GM18526 (cell line): ENCODE data around the gene NRF1.

Experiments
- POLR2A ChIP-seq: IDR thresholded peaks from 3 replicates; pipeline ENCODE4 v1.6.1; 2011; ENCODE audit not compliant: insufficient read length; ENCODE audit errors: extremely low read depth

The NRF1 gene

DNA sequence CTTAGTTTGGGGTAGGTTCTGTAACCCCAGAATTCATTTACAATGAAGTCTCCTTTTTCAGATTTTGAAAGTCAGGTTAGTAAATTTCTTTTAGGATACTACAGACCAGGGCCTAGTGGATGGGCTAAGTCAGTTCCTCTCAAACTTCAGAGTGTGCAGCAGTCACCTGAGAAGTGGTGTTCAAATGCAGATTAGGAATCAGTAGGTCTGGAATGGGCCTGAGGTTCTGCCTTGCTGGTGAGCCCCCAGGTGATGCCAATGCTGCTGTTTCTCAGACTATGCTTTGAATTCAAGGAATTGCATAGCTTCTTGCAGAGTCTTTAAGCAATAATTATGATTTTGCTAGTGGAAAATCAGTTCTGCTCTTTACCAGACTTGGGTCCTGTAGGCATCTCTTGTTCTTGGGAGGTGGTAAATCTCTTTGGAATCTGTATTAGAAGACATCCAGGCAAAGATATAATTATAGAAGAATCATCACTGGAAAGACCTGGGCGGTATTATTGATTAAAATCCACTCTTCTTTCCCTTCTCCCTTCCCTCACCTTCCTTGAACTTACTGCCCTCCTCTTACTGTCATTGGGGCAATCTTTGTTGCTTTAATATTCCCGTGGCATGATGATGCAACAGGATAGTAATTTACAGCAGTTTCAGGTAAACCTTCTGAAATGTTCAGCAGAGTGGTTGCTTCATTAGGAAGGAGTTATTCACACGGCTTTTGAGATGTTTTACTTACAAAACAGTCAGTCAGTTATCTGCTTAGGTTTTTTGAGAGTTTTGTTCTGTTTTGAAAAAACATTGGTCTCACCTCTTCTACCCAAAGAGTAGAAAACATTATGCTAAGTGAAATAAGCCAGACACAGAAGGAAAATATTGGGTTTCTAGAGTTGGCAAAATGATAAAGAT, 87.2 kb downstream of the NRF1 start:
- no peak for TF ChIP-seq POLR2A

DNA sequence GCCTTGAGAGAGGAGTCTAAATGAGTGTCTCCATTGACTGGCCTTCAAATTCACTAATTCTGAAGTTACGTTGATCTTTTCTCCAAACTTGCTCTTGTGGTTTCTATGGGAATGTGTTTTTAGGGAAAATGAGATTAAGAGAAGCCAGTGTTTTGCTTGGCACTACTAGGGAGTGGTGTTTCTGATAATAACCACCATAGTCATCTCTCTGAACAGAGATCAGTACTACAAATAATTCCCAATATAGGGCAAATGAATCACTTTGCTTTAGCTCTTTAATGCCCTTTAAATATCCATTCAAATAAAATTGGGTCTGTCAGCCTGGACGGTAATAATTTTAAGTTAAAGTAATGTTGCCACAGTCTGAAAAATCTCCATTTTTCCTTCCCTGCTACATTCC, 90.8 kb downstream of the NRF1 start:
- TF ChIP-seq POLR2A, result no peak

DNA sequence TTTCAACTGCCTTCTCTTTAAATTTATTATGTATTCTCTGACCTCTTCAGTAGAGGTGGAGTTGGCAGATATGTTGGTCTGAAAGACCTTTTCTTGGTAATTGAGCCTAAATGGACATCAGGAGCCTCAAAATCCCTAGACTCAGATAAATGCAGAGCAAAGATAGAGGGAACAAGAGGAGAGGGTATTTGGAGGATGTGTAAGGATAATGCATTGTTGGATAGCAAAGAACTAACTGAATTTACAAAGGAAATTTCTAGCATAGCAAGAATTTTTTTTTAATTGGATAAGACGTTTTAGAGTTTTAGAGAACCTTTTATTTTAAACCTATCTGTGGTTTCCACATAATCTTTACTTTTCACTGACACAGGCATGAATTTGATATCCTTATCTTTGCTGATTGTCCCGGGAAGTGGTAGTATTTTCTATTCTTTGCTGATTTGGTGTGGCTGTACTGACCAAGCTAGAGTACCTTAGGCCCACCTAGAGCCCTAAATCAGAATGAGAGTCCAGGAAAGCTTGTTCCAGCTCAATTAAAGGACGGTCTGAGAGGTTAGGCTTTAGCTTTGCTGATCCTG, 91.3 kb downstream of the NRF1 start:
- TF ChIP-seq POLR2A, result no peak

DNA sequence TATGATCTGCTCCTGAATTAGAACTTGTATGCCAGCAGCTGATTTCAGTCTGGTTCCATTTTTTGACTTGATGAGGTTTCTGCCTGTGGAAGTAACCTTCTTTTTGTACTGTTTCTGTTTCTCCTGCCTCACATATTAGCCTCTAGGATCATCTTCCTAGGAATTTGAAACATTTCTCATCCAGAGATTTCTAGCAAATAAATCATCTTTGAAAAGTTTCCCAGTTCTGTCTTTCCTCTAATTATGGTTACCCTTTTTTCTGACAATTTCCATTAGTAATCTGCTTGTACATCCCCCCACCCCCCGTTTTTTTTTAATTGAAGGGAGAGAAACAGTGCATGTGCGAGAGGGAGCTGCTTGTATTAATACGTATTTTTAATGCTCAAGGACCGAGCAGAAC, 92.2 kb downstream of the NRF1 start:
- TF ChIP-seq POLR2A, result no peak

DNA sequence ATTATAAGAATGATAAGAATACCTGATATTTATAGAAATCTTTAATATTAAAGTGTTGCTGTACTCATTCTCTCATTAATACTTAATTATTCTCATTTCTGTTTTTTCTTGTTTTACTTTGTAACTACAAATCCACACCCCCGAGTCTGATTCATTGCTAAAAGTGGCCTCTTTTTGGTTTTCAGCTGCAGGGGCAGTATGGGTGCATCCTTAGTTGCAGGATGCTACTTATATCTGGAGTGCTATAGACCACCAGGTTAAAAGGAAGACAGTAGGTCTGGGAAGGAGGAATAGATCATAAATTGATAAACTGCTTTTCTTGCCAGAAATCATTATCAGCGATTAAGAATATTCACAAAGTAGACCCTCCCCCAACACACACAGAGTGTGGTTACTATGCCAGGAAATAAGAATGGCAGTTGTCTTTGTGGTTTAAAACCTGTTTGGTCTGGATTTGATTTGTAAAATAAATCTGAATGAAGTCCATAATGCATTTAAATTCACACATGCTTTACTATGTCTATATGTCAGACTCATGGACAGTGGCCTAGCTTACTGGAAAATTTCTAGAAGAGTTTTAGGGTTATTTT, 96.5 kb downstream of the NRF1 start:
- TF ChIP-seq POLR2A, result no peak

DNA sequence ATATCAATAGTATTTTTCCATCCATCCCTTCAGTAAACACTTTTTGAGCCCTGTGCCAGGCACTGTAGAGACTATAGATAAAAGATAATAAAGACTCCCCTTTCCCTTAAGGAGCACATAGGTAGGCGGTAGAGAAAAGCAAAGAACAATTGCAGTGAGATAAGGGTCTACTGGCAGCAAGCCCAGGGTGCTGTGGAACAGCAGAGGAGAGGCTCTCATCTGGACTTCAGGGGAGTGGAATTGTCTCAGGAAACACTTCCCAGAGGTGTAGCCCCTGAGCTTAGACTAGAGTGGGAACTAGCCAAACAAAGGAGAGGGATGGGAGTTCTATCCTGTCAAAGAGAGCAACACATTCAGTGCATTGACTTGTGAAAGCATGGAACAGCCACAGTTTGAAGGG, 102.0 kb downstream of the NRF1 start:
- no peak for TF ChIP-seq POLR2A

DNA sequence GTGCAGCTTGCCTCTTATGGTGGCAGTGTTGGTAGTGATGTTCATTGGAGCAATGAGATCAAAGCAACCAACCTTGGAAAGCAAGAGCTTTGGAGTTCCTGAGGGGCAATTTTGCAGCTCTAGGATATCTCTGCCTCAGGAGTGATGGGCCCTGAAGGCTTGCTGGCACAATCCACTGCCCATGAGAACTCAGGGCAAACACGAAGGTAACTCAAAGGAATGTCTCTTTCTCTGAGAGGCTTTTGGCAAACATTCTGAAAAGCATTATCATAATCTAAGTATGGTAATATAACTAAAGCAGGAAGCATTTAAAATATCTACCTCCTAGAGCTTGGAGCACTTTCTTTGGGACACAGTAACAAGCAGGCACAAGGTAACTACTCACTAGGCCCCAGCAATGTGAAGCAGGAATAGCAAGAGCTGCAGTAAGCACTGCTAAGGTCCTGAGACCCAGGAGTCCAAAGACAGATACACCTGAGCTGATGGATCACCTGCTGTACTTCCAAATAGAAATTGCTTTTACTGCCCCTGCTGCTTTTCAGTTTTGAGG, 103.1 kb downstream of the NRF1 start:
- TF ChIP-seq POLR2A, result no peak

DNA sequence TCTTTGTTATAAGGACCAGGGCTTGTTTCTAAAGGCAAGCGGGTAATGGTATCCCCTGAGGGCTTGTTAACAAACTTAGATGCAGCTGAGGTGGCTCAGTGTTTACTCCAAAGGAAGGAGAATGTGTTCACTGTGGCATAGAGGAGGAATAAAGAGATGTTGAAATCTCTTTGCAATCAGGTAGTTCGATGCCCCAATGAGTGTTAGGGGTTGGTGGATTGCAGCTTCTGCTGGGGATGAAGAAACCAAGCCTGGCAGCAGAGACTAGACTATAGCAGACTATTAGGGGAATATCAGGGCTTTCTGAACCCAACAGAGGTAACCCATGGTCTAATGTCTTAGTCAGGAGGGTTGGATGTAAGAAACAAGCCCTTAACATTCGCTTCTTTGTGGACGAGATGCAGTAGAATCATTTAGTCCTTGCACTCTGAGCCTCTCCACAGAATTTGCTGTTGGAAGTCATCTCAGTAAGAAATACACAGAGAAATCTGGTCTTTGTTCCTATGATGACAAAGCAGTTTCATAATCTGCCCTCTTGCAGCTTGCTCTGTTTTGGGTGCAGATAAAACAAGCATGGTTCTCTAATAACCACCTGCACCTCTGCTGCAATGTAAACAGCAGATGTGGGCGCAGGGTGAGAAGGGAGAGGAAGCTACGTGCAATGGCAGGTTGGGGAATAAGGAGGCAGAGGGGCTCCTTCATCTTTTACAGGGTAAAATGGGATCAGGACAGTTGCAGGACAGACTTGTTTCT, 108.6 kb downstream of the NRF1 start:
- no peak for TF ChIP-seq POLR2A

DNA sequence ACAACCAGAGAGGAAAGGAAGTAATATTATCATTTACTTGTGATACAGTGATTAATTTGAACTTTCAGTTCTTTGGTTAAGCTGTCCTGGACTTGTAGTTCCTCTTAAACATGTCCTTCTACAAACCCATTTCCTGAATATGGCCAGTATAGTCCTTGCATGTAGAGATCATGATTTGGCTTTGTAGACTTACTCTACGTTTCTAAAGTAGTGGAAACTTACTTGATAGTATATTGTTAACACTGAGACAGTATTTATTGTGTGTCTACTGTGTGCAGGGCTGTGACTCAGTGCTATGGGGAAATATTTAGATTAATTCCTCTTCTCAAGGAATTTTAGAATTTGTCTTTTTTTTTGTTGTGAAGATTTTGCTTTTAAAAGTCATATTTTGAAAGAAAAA, 109.5 kb downstream of the NRF1 start:
- no peak for TF ChIP-seq POLR2A

DNA sequence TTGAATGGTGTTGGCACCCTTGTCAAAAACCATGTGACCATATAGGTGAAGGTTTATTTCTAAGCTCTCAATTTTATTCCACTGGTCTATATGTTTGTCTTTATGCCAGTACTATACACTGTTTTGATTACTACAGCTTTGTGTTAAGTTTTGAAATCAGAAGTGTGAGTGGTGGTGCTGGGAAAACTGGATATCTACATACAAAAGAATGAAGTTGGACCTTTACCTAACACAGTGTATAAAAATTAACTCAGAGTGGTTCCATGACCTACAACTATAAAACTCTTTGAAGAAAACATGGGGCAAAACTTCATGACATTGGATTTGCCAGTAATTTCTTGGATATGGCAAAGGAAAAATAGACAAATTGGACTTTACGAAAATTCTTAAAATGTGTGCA, 112.2 kb downstream of the NRF1 start:
- TF ChIP-seq POLR2A, result no peak

DNA sequence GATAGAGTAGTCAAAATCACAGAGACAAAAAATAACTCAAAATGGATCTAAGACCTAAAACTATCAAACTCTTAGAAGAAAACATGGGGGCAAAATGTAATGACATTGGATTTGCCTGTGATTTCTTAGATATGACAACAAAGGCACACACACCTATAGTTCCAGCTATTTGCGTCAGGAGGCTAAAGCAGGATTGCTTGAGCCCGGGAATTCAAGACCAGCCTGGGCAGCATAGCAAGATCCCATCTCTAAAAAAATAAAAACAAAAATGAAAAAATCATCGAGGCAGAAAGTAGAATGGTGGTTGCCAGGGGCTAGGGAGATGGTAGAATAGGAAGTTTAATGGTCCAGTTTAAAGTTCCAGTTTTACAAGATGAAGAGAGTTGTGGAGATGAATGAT, 113.3 kb downstream of the NRF1 start:
- no peak for TF ChIP-seq POLR2A

DNA sequence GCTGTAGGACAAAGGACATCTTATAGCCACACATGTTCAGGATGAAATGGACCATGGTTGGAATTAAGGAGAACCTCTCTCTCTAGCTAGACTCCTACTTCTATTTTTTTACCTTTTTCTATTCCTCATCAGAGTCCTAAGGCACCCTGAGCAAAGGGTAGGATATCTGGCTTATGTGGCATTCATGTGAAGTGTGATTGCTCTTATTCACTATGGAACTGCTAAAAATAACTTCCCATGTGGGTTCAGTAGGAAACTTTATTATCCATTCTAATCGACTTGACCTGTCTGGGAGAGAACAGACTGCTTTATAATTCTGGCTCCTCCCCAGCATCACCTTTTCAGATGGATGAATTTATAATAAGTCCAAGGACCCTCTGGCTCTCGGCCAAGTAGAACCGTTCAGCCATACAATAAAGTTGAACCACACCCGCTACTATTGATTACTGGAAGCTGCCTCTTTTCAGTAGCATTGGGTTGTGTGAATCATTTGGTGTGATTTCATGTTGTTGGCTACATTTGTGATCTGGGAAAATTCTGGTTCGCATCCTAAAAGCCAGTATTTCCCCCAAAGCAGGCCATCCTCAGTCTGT, 117.5 kb downstream of the NRF1 start:
- TF ChIP-seq POLR2A, result no peak

DNA sequence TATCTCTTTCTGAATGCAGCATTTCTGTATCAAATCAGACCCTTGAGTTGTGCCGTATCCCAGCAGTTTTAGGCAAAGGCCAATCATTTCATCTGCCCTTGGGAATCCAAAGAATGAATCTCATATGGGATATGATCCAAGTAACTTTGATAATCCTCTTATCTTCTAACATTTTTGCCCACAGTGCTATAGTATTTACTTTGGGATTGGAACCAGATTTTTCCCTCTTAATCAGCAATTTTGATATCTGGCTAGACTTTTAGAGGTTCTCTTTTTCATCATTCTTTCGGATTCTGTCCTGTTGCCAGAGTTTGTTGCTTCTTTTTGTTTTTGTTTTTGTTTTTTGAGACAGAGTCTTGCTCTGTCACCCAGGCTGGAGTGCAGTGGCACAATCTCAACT, 118.0 kb downstream of the NRF1 start:
- TF ChIP-seq POLR2A, result no peak

DNA sequence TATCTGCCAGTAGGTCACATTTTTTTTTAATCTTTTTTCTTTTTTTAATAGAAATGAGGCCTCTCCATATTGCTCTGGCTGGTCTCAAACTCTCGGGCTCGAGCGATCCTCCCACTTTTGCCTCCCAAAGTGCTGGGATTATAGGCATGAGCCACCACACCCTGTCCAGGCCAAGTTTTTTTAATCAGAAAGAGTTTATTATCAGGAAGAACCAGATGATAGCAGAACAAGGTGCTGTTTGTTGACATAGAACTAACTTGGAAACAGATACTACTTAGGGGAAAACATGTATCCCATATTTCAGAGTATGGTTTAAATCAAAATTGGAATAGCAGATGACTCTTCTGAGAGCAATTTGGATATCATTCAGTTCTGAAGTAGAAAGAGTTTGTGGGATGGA, 118.6 kb downstream of the NRF1 start:
- no peak for TF ChIP-seq POLR2A

DNA sequence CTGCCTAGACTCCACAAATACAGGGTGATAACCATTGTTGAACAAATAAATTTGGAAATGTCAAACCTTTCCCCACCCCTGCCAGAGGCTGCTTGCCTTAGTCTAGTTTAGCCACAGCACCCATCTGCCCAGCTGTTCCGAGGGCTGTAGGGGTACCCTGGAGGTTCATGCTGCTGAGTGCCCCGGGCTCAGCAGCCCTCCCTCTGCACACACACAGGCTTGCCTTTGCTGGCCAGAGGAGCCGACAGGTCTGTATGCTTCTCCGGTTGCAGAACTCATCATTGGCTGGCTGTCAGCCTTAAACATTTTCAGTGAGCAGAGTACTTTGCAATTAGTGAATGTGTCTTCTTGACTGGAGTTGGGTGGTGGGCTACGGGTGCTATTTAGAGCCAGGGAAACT, 122.9 kb downstream of the NRF1 start:
- no peak for TF ChIP-seq POLR2A

DNA sequence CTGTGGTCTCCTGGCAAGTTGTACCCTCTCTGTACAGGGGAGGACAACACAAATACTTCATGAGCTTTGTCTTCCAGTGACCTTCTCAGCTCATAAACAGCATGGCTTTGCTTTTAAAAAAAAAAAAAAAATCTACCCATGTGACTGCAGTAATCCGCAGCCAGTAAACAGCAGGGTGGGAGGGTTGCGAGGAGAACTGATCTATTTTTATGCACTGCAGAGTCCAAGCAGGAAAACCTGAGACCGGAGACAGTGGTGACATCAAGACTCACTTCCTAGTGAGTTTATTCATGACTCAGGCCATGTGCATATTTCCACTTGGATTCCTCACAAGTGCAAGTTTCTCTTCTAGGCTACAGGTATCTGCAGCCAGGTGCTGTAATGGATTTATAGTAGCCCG, 127.9 kb downstream of the NRF1 start:
- no peak for TF ChIP-seq POLR2A
